ENCODE data around the gene STUB1. TPM values are rescaled to one million over a fixed set of nuclear protein-coding genes. Genes with fewer than 3 reads are reported as not detected.
A peak's percentile ranks its signal among the peaks of the same experiment; 100 is the strongest.

STUB1 gene
- total RNA-seq, 2 donors from 2014 or later: 61.2 to 69.9 TPM

- no peaks in the 10 kb centered on the region for H3K9me3 Mint-ChIP-seq
- peak; percentile 86 to 87 for DNase-seq (ENCODE audit: low spot score in 2 of 2)
- peak; percentile 73 for ATAC-seq
- peaks cover 0 to 3% of the 10 kb centered on the region in 2 donors for H3K36me3 Mint-ChIP-seq
- peak within 1 kb of the TSS in 1 of 2 donors; percentile 29 for H3K27ac Mint-ChIP-seq
Measured at GRCh38 chr16:641326-642188, 38.7 kb upstream of the STUB1 start, which contains the start of gene MCRIP2. MCRIP2 (plus strand) TSS chr16:641828; CDS start chr16:641992, 164 bp downstream.

GRCh38 chr16:642189-643049 is 37.8 kb upstream of the STUB1 start:
- Mint-ChIP-seq H3K27ac (peak overlapping the region in 1 of 2 donors; percentile 29), H3K36me3 (no peaks in the 10 kb centered on the region), H3K9me3 (no peaks in the 10 kb centered on the region)
- peak; percentile 34 to 62 for ATAC-seq
- peak in 1 of 2 donors; percentile 49 for DNase-seq (ENCODE audit: low spot score in 2 of 2)

GRCh38 chr16:643050-643368 is 37.2 kb upstream of the STUB1 start:
- no peaks in the 10 kb centered on the region for H3K9me3 Mint-ChIP-seq
- ATAC-seq: no peak
- no peak overlapping the region for H3K27ac Mint-ChIP-seq
- DNase-seq (ENCODE audit: low spot score in 2 of 2): no peak
- H3K36me3 Mint-ChIP-seq: no peaks in the 10 kb centered on the region

- DNase-seq (ENCODE audit: low spot score in 2 of 2) (no peak), ATAC-seq (no peak)
- Mint-ChIP-seq H3K27ac (no peak overlapping the region), H3K9me3 (no peaks in the 10 kb centered on the region), H3K36me3 (no peaks in the 10 kb centered on the region)
Measured at GRCh38 chr16:644556-644955, 35.7 kb upstream of the STUB1 start.

- no peak overlapping the region for H3K27ac Mint-ChIP-seq
- no peaks in the 10 kb centered on the region for H3K36me3 Mint-ChIP-seq
- ATAC-seq (no peak), DNase-seq (ENCODE audit: low spot score in 2 of 2) (no peak)
- H3K9me3 Mint-ChIP-seq: no peaks in the 10 kb centered on the region
Measured at GRCh38 chr16:645852-646678, 34.1 kb upstream of the STUB1 start.

- no peak overlapping the region for H3K27ac Mint-ChIP-seq
Measured at GRCh38 chr16:646679-647172, 33.5 kb upstream of the STUB1 start.

GRCh38 chr16:647173-647902 is 32.9 kb upstream of the STUB1 start:
- Mint-ChIP-seq H3K9me3 (no peaks in the 10 kb centered on the region), H3K36me3 (no peaks in the 10 kb centered on the region), H3K27ac (no peak overlapping the region)
- ATAC-seq (no peak), DNase-seq (ENCODE audit: low spot score in 2 of 2) (no peak)

More at GRCh38 chr16:646679-647172, 33.5 kb upstream of the STUB1 start:
- DNase-seq (ENCODE audit: low spot score in 2 of 2) (no peak), ATAC-seq (no peak)
- H3K36me3 Mint-ChIP-seq: no peaks in the 10 kb centered on the region
- H3K9me3 Mint-ChIP-seq: no peaks in the 10 kb centered on the region

GRCh38 chr16:648071-648780 is 32.0 kb upstream of the STUB1 start:
- ATAC-seq (peak in 1 of 2 donors; percentile 41), DNase-seq (ENCODE audit: low spot score in 2 of 2) (peak in 1 of 2 donors; percentile 67)
- peak overlapping the region; percentile 50 to 74 for H3K27ac Mint-ChIP-seq
- no peaks in the 10 kb centered on the region for H3K36me3 Mint-ChIP-seq
- H3K9me3 Mint-ChIP-seq: no peaks in the 10 kb centered on the region

- H3K27ac Mint-ChIP-seq: peak within 1 kb of the TSS; percentile 50 to 77
- H3K36me3 Mint-ChIP-seq: no peaks in the 10 kb centered on the region
- peak; percentile 91 to 93 for DNase-seq (ENCODE audit: low spot score in 2 of 2)
- no peaks in the 10 kb centered on the region for H3K9me3 Mint-ChIP-seq
- ATAC-seq: peak; percentile 95 to 97
Measured at GRCh38 chr16:648781-649589, 31.2 kb upstream of the STUB1 start, which contains the start of gene WDR90. WDR90 (plus strand) TSS chr16:649365; CDS start chr16:649417, 52 bp downstream.

- DNase-seq (ENCODE audit: low spot score in 2 of 2) (peak in 1 of 2 donors; percentile 26), ATAC-seq (peak; percentile 13 to 31)
- H3K27ac Mint-ChIP-seq: peak overlapping the region in 1 of 2 donors; percentile 77
Measured at GRCh38 chr16:649631-650030, 30.6 kb upstream of the STUB1 start.

GRCh38 chr16:651844-652243 is 28.4 kb upstream of the STUB1 start:
- Mint-ChIP-seq H3K36me3 (no peaks in the 10 kb centered on the region), H3K9me3 (no peaks in the 10 kb centered on the region), H3K27ac (no peak overlapping the region)
- ATAC-seq (no peak), DNase-seq (ENCODE audit: low spot score in 2 of 2) (no peak)

More at GRCh38 chr16:649631-650030, 30.6 kb upstream of the STUB1 start:
- H3K36me3 Mint-ChIP-seq: no peaks in the 10 kb centered on the region
- no peaks in the 10 kb centered on the region for H3K9me3 Mint-ChIP-seq

- Mint-ChIP-seq H3K36me3 (no peaks in the 10 kb centered on the region), H3K27ac (no peak overlapping the region), H3K9me3 (no peaks in the 10 kb centered on the region)
- DNase-seq (ENCODE audit: low spot score in 2 of 2) (no peak), ATAC-seq (no peak)
Measured at GRCh38 chr16:652454-653305, 27.5 kb upstream of the STUB1 start.

GRCh38 chr16:654034-654433 is 26.2 kb upstream of the STUB1 start:
- Mint-ChIP-seq H3K36me3 (no peaks in the 10 kb centered on the region), H3K9me3 (no peaks in the 10 kb centered on the region), H3K27ac (peak overlapping the region in 1 of 2 donors; percentile 74)
- ATAC-seq (no peak), DNase-seq (ENCODE audit: low spot score in 2 of 2) (no peak)

GRCh38 chr16:657487-657886 is 22.7 kb upstream of the STUB1 start:
- DNase-seq (ENCODE audit: low spot score in 2 of 2) (no peak), ATAC-seq (no peak)
- Mint-ChIP-seq H3K36me3 (no peaks in the 10 kb centered on the region), H3K9me3 (no peaks in the 10 kb centered on the region), H3K27ac (no peak overlapping the region)

All from activated naive CD4-positive, alpha-beta T cell treated with anti-CD3 and anti-CD28 coated beads, Interleukin-2, amount 50 U/mL, for 72 hours (primary cell).